Progenitor cell of endocrine pancreas (in vitro differentiated cells): ENCODE measurements around the gene TBKBP1. TPM values are rescaled to one million over a fixed set of nuclear protein-coding genes. Genes with fewer than 3 reads are reported as not detected.

ENCODE experiments used
- DNase-seq: peaks from one replicate; pipeline ENCODE4 v3.0.0; 2021; ENCODE audit warnings: low spot score; ENCODE audit not compliant: unreplicated experiment
- H3K27ac Mint-ChIP-seq: 2 replicates; pipeline ENCODE4 v1.8.0; 2021; ENCODE audit warnings: mild to moderate bottlenecking, moderate library complexity, mixed read lengths
- H3K27me3 Mint-ChIP-seq: 2 replicates; pipeline ENCODE4 v1.8.0; 2021; ENCODE audit warnings: mixed read lengths
- H3K36me3 Mint-ChIP-seq: 2 replicates; pipeline ENCODE4 v1.8.0; 2022; ENCODE audit warnings: mixed read lengths; ENCODE audit not compliant: insufficient read depth
- H3K4me1 Mint-ChIP-seq: 2 replicates; pipeline ENCODE4 v1.8.0; 2021; ENCODE audit warnings: low read depth, mixed read lengths
- H3K4me3 Mint-ChIP-seq: 2 replicates; pipeline ENCODE4 v1.8.0; 2021; ENCODE audit warnings: low read depth, mild to moderate bottlenecking, moderate library complexity, mixed read lengths
- H3K9me3 Mint-ChIP-seq: 2 replicates; pipeline ENCODE4 v1.8.0; 2021; ENCODE audit warnings: low read depth, mixed read lengths
- total RNA-seq: library from RNA; stranded (reverse); gene quantifications from 2 replicates; pipeline ENCODE4 v1.2.1, GENCODE V29; 2021
- TF ChIP-seq, protein P1 (sequence below): fragments of 200-600 bp; sonication (generic); IDR thresholded peaks from one replicate; pipeline ENCODE4 v1.5.0; 2021; ENCODE audit warnings: antibody characterized with exemption, mild to moderate bottlenecking; ENCODE audit not compliant: unreplicated experiment

The TBKBP1 gene
- total RNA-seq, 1 donor from 2014 or later, result 21.7 TPM

DNA sequence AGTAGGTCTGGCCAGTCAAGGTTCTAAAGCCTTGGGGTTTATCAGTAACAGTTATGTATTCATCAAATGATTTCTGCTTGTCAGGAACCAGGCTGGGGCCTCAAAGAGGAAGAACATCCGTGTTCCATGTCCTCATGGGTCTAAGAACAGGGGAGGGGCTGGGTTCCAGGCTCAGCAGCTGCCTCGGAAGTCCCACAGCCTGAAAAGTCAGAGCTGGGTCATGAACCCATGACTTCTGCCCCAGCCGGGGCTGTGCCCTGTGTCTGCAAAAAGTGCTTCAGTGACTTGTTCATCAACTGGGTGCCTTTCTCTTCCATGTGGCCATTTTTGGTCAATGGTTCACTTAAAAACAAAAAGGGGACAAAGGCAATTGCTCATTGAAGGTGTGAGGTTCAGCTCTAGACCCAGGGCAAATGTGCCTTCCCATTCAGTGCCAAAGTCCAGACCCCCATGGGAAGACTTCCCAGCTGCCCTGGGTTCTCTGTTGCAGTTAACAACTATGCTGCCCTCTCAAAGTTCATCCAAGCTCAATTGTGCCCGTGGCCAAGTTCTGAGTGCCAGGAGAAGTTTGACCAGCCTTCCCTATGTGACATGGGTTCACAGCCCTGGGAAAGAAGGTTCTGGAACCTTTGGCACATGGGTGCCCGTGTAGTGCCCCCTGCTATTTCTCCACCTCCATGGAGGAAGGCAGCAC lies 18.5 kb downstream of the TBKBP1 start:
- Mint-ChIP-seq H3K4me3 (no peak overlapping the region), H3K9me3 (no peaks in the 10 kb centered on the region), H3K27ac (no peak overlapping the region), H3K27me3 (peaks cover 53% of the 10 kb centered on the region), H3K36me3 (peaks cover 8% of the 10 kb centered on the region), H3K4me1 (no peaks in the 10 kb centered on the region)
- TF ChIP-seq, protein P1, sequence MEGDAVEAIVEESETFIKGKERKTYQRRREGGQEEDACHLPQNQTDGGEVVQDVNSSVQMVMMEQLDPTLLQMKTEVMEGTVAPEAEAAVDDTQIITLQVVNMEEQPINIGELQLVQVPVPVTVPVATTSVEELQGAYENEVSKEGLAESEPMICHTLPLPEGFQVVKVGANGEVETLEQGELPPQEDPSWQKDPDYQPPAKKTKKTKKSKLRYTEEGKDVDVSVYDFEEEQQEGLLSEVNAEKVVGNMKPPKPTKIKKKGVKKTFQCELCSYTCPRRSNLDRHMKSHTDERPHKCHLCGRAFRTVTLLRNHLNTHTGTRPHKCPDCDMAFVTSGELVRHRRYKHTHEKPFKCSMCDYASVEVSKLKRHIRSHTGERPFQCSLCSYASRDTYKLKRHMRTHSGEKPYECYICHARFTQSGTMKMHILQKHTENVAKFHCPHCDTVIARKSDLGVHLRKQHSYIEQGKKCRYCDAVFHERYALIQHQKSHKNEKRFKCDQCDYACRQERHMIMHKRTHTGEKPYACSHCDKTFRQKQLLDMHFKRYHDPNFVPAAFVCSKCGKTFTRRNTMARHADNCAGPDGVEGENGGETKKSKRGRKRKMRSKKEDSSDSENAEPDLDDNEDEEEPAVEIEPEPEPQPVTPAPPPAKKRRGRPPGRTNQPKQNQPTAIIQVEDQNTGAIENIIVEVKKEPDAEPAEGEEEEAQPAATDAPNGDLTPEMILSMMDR, result no peak
- no peak for DNase-seq

- Mint-ChIP-seq H3K4me1 (no peaks in the 10 kb centered on the region), H3K4me3 (no peak overlapping the region), H3K27ac (no peak overlapping the region), H3K9me3 (no peaks in the 10 kb centered on the region), H3K36me3 (peaks cover 8% of the 10 kb centered on the region), H3K27me3 (peaks cover 60% of the 10 kb centered on the region)
- TF ChIP-seq, protein P1, result peak; percentile 16
- no peak for DNase-seq
Measured at GRCh38 chr17:47713980-47714700, 20.2 kb downstream of the TBKBP1 start.

GRCh38 chr17:47714773-47715396 lies 20.9 kb downstream of the TBKBP1 start:
- Mint-ChIP-seq H3K4me1 (no peaks in the 10 kb centered on the region), H3K27ac (no peak overlapping the region), H3K27me3 (peaks cover 68% of the 10 kb centered on the region), H3K4me3 (no peak overlapping the region), H3K36me3 (peaks cover 5% of the 10 kb centered on the region), H3K9me3 (no peaks in the 10 kb centered on the region)
- TF ChIP-seq, protein P1, result no peak
- no peak for DNase-seq

DNA sequence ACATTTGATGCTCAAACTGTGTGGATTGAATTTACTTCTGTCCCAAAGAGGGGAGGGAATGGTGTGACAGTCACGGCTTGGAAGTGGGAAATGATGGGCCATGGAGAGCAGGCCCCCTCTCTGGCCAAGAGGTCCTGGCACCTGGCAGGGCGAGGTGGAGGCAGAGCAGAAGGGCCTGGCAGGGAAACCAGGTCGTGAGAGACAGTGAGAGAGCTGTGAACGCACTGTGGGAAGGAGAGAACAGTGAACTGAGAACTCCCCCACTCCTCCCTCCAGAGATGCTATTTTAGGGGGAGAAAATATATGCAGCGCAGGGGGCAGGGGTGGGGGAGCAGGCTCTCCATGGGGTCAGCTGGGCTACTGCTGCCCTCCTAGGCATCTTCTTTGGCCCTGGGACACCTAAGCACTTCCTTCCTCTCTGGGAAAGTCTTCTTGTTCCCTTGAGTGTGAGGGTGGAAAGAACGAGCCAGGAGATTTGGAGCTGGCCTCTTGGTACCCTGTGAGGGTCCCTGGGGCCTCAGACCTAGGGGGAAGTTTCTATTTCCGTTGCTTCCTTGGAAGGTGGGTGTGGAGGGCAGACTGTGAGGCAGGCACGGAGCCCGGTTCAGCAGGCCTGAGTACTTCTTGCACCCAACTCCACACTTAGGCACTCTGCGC lies 21.8 kb downstream of the TBKBP1 start:
- TF ChIP-seq, protein P1, result no peak
- H3K4me1 Mint-ChIP-seq, result no peaks in the 10 kb centered on the region
- H3K36me3 Mint-ChIP-seq, result peaks cover under 1% of the 10 kb centered on the region
- H3K27me3 Mint-ChIP-seq, result peaks cover 77% of the 10 kb centered on the region
- no peak overlapping the region for H3K27ac Mint-ChIP-seq
- H3K9me3 Mint-ChIP-seq, result no peaks in the 10 kb centered on the region
- H3K4me3 Mint-ChIP-seq, result no peak overlapping the region
- no peak for DNase-seq

DNA sequence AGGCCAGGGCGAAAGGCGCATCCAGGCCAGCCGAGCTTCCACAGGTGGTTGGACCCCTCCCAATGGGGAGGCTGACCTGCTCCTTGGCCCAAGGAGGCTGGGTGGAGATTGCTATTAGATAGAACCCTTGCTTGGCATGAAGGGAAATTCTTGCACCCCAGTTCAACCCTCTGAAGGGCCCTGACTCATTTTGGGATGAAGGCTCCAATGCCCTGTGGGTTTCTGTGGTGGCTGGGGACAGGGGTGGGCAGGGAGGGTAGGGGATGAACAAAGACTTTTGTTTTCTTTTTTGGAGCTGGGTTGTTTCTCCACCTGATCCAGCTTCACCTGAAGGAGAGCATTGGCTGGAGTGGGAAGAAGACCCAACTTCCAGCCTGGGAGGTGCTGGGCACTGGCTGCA lies 22.4 kb downstream of the TBKBP1 start:
- no peaks in the 10 kb centered on the region for H3K4me1 Mint-ChIP-seq
- no peak overlapping the region for H3K27ac Mint-ChIP-seq
- TF ChIP-seq, protein P1, result no peak
- H3K9me3 Mint-ChIP-seq, result no peaks in the 10 kb centered on the region
- peaks cover 83% of the 10 kb centered on the region for H3K27me3 Mint-ChIP-seq
- H3K4me3 Mint-ChIP-seq, result no peak overlapping the region
- no peaks in the 10 kb centered on the region for H3K36me3 Mint-ChIP-seq
- DNase-seq, result no peak
